Right renal cortex interstitium (tissue), 3 donors: ENCODE results near the gene STK40. TPM values are rescaled to one million over a fixed set of nuclear protein-coding genes. Genes with fewer than 3 reads are reported as not detected.

ENCODE experiments used
- DNase-seq, 3 donors: peaks; one replicate each; pipeline ENCODE4 v3.0.0-alpha.2; 2013; ENCODE audit warnings: low read depth in 3 of 3, low spot score in 2 of 3
- polyA plus RNA-seq, 3 donors: library from polyadenylated mRNA; unstranded; fragments of 120-200 nt; gene quantifications; one replicate each; pipeline ENCODE4 v1.2.1, GENCODE V29; 2013; ENCODE audit not compliant: insufficient read length in 3 of 3

The STK40 gene
- polyA plus RNA-seq, 3 donors, result 38.5 to 46.5 (median 43.6) TPM

DNA sequence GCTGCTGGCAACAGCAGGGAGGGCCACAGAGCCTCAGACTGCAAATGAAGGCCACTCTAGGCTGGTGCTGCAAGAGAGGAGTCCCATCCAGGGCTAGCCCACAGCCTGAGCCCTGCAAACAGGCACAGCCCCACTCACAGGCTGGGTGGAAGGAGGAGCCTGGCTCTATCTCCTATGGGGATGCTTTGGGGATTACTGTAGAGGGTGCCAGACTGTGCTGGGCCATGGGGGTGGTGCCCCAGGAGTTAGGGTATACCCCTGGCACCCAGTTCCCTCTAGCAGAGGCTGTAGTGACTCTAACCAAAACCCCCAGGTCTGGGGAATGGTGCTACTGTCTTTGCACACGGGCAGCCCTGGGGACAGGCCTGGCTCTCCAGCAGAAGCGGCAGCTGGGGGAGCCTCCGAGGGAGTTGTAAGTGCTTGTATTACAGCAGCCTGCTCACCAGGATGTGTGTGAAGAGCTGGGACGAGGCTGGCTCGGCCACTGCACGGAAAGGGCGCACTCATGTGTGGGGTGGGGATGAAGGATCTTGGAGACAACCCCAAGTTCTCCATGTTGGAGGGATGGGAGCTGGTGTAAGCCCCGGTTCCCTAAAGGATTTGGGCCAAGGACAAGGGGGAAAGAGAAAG, 38.9 kb downstream of the STK40 start:
- DNase-seq, result no peak

DNA sequence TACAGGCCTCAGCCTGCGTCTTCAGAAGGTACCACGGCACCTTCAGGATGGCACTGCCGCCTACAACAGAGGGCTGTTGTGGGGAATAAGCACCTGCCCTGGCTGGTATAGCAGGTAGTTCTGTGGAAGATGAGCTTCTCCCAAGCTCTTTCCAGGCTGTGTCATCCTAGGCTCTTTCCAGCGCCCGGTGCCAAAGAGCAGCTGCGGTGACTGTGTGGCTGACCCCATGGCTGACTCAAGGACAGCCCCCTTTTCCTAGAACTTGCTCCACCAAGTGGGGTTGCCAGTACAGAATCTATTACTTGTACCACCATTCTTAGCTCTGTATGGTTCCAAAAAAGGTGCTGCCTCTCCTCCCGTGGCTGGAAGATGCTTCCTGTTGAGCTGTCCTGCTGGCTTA, 40.4 kb downstream of the STK40 start:
- DNase-seq, result no peak

DNA sequence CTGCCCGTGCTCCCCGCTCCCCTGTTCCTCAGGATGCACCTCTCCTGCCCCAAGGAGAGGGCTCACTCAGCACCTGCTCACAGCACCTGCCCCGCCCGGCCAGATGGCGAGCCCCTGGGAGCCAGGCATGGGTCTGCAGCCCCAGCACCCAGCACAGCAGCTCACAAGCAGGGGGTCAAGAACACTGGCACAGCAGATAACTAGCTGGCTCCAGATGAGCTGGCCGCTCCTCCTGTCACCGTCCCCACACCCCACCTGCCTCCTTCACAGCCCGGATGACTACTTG, 41.4 kb downstream of the STK40 start:
- no peak for DNase-seq

DNA sequence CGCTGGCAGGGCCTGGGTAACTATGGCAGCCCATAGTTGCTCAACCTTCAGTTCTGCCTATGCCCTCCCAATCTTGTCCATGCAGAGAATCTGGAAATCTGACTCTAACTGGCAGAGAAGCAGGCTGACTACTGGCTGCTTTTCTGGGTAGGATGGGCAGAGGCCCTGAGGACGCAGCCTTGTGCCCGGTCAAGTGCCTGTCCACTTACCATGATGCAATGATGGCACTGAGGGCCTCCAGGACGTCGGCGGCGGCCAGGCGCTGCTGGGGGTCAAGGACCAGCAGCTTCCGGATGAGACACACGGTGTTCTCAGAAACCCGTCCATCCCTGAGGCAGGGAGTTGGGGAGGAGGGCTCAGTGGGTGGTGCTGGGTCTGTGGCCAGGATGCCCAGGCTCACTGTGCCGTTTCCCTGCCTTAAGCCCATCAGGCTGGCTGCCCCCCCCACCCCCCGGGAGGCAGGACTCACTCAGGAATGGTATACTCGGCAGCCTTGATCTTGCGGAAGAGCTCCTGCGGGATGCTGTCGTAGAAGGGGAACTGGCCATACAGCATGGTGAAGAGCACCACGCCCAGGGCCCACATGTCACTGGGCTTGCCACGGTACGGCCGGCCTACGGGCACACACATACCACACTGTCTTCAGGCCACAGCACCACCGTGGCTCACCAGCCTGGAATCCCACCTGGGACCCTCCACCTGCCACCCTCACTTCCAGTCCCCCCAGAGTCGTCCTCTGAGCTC, 41.9 kb downstream of the STK40 start:
- no peak for DNase-seq

DNA sequence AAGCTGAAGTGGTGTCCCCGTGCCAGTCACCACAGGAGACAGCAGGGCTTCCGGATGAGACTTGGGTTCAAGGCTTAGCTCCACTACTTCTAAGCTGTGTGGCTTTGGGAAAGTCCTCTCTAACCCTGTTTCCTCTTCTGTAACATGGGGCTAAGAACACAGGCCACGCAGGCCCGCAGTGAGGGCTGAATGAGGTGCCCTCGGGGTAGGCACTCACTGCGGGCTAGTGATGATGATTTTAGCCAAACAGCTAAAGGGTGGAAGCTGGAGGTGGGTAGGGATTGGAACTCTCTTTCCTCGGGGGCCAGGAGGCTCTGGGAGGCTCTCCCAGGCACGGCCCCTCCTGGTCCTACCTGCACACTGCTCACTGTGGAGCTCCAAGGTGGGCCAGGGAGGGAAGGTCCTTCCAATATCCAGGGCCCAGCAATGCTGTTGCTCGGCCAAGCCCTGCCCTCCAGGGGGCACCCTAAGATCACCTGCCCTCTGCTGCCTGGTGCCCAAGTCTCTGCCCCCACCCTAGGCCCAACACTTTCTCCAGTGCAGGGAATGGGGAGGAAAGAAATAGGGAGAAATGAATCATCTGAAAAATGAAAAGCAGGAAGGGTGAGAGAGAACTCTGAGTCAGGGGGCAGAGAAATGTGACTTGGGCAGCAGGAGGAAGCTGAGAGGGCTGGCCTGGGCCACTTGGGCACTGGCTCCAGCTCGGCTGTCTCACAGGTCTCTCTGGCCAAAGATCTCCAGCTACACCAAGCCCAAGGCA, 43.1 kb downstream of the STK40 start:
- no peak for DNase-seq

DNA sequence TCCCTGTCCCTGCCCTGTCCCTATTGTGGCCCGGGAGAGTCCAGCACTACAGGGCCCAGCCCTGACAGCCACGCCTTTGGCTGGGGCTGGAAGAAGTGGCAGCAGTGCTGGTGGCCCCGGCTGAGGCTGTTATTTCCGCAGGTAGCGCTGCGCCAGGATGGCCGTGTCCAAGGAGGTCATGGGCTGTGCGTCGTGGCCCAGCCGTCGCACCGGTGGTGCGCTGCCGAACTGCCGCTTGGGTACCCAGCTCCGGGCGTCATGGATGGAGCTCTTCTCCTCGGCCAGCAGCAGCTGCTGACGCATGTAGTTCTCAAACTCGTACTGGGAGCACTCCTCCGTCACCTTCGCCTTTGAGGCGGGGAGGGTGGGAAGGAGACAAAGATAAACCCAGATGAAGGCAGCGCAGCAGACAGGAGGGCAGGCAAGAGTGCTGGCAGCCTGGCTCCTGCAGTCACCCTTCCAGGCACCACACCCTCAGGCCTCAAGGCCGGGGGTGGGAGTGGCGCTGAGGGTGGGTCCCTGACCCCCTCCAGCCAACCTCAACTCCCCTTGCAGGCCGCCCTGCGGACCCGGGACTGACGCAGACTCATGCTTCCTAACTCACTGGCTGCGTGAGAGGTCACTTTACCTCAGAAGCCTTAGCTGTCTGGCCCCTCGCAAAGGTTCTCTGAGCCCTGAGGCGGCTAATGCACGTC, 44.0 kb downstream of the STK40 start:
- no peak for DNase-seq

DNA sequence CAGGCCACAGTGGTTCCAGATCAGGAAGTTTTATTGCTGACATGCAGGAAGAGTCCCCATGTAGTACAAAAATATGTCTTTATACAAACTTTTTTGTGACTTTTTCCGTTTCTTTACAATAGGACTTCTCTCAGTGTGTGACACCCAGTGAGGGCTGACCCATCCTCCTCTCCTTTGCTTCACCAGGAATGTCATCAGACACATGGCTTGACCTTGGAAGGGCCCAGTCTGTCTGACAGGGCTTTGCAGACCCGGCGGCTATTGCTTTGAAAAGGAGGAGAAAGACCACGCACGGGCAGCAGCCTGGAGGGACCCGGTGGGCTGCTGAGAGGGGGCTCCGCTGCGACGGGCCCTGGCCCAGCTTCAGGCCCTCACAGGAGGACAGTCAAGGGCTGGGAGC, 46.1 kb downstream of the STK40 start:
- no peak for DNase-seq

DNA sequence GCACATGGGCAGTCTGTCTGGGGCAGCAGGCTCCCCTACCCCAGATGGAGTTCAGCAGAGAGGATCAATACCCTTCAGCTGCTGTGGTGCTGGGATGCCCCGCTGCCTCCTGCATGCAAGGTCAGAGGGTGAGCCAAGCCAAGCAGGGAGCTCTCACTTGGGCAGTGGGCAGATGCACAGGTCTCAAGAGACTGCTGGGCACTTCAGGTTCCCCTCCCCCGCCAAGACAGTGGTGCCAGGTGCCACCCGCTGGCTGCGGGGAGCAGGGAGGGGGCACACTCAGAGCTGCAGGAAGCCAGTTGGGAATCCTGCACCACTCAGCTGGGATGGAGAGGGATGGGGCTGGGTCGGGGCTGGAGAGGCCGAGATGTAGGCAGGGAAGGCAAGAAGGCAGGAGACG, 46.5 kb downstream of the STK40 start:
- DNase-seq, result no peak

DNA sequence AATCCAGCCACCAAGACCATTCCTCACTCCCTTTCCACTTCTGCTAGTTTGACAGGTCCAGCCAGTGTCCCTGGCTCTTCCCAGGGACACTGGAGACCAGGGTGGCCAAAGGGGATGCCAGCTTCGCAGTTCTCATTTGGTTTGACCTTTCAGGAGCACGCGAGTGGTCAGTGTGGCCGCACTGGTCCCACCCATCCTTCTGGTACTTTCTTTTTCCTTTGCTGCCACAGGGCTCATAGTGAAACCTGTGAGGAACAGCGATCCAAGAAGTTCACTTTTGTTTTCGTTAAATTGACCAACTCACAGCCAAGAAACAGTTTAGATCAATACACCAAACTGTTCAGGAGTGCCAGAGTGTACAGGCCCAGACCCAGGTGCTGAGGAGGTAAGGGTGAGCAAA, 47.9 kb downstream of the STK40 start:
- DNase-seq, result no peak

DNA sequence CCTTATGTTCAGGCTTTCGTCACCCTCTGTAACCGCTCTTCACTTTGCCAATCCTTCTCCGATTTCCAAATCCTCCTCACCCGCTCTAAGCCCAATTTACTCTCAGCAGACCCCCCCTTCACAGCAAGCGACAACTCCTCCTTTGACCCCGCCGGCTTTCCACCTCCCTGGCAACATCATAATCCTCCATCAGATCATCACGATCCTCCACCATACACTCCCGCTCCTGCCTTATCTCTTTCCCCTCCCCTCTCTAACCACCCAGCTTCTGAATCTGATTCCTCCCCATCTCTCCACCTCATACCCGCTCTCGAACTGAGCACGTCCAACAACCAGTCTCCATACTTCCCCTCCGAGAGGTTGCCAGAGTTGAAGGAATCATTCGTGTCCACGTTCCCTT, 54.8 kb downstream of the STK40 start:
- no peak for DNase-seq

DNA sequence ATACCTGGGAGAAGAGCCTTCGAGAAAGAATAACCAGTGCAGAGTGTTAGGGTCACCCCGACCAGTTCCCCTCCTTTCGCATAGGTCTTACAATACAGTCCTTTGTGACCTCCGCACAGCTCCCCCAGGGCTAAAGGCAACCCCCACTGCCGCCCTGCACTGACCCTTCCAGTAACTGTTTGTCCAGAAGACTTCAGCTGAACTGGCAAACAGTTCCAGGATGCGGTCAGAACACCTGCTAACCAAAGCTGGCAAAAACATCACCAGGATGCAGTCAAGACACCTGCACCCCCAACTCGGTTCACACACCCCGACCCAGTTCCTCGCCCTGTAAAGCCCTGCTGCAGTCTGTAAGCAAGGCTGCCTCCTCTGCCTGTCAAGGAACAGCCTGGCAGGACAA, 55.9 kb downstream of the STK40 start:
- DNase-seq, result no peak

DNA sequence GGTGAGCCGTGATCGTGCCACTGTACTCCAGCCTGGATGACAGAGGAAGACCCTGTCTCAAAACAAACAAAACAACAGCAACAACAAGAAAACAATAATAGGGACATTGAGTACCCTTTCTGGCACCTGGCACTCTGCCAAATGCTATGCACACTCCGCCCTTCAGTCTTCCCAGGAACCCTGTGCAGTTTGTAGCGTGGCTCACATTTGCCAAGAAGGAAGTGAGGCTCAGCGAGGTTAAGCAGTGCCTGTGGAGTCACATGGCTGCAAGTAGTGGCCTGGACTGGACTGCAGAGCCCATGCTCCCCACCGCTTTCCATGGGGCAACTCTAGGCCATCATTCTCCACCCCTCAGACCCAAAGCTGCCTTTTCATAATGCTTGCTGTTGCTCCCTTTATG, 57.0 kb downstream of the STK40 start:
- no peak for DNase-seq

DNA sequence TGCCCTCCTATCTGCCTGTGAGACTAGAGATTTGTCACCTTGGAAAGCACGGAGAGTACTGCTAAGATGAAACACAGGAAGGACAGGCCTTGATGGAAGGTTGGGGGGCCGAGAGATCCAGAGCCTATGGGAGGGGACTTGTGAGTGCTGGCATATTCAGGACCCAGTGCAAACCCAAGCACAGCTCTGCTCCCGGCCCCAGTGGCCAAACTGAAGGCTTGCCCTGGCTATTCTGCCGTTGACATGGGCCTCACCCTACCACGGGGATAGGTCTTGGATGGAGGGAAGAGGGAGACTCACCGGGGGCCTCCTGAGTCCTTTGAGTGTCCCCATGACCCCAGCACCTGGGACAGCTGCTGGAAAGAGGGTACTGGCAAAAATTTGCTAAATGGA, 57.6 kb downstream of the STK40 start:
- no peak for DNase-seq

DNA sequence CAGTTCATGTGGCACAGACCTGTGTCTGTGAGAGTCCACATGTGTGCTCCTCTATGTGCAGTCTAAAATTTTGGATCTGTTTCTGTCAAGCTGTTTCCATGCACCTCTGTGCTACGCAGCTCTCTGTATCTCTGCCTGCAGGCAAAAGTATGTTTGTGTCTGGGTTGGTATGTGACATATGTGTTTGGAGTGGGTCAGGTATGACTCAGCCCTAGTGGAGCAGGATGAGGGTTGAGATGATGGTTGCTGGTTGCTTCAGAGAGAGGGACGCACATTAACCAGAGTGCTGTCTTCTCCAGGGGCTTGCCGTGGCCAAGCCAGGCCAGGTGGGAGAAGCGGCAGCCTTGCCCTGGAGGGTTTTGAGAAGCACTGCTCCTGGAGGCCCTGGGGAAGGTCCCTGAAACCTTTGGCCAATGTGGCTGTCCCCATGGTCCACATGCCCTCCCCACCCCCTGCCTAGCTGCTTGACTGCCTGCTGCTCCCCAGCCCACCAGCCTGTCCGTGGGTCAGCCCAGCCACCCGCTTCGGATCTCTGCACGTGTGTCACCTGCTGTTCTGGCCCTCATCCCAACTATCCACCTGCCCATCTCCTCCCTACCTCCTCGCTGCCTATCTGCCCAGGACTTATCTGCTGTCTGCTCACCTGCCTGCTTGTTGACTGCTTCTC, 58.2 kb downstream of the STK40 start:
- no peak for DNase-seq

DNA sequence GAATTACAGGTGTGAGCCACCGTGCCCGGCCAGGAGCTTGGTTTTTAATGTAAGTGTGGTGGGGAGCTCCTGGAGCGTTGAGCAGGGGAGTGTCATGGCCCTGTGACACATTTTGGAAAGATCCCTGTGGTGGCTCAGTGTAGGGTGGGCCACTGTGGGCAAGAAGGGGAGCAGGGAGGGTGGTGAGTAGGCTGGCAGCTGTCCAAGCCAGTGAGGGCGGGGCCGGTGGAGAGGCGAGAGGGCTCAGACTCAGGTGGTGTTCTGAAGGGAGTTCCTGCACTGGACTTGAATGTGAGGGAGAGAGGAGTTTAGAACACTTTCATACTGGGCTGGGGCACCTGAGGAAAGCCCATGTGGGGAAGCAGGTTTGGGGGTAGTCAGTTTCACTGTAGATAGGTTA, 59.2 kb downstream of the STK40 start:
- no peak for DNase-seq

DNA sequence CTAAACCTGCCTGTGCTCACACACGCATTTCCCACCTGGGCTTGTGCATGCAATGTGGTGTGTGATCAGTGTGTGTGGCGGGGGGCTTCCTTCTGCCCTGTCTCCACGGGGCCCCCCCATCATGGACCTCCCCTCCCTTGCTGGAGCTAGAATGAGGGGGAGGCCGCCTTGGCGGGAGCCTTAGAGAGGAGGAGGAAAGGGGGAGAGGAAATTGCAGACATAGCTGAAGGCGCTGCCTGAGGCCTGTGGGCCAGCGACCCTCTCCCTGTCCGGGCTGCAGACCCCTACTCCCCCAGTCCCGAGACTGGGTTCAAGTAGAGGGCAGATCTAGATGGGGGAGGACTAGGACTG, 61.4 kb downstream of the STK40 start:
- DNase-seq, result no peak

DNA sequence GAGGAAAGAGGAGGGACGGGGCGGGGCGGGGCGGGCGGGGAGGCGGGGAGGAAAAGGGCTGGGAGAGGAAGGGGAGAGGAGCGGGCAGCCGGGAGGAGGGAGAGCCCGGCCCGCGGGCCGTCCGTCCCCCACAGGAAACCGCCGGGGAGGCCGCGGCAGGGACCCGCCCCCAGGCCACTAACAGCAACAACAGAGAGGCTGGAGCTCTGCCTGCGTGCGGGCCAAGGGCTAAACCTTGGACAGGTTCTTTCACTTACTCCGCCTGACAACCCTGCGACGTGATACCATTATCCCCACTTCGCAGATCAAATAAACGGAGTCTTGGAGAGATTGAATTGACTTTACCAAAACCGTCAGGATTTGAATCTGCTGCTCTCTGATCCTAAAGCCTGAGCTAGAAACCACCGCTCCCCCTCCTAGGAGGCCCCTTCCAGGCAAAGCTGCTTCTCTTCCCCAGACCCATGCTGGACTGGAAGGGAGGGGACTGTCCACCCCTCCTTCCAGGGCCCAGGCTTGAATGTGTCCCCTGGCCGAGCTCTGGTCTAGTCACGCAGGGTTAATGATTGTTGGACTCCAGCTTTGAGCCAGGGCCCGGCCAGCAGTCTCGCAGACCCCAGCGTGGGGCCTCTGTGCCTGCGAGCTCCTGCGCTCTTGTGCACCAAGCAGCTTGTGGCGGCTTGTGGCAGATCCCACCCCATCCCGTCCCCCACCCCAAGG, 61.9 kb downstream of the STK40 start, which contains the start of gene EVA1B:
Gene EVA1B, minus strand, starts transcription at position 10 of the 717 bp plus-strand sequence. CDS start 608 bp downstream, outside the sequence.
- peak; percentile 80 to 85 (median 81) for DNase-seq

DNA sequence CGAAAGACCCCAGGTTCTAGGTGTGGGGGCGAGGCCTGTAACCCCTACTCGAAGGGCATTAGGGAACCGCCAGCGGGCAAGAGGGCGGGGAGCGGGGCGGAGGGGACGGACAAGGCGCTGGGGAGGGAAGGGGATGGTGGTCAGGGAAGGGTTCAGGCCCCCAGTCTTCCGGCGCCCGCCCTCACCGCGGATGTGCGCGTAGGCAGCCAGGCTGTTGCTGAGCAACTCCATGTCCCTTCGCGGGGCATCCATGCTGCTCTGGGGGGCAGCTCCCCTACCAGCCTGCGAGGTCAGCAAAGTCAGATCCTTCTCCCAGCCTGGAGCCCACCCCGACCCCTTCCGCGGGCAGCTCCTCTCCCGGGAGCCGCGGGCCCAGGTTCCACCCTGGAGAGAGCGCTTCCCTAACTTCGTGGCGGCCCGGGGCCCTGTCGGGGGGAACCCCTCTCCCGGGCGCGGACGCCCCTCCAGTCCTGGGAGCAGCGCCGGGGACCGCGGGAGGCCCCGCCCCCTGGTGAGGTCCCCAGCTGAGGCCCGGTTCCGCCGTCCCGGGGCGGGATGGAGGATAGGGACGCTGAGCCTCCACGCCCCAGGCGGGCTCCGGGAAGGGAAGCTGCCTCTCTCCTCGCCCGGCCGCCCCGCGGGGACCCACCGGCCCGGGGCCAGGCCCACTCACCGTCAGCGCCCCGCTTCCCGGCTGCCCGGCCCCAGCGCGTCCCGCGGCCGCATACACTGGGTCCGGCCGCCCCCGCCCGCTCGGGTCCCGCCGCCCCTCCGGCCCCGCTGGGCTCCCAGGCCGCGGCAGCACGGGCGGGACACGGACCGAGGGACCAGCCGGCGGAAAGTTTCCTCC, 62.7 kb downstream of the STK40 start:
- no peak for DNase-seq

DNA sequence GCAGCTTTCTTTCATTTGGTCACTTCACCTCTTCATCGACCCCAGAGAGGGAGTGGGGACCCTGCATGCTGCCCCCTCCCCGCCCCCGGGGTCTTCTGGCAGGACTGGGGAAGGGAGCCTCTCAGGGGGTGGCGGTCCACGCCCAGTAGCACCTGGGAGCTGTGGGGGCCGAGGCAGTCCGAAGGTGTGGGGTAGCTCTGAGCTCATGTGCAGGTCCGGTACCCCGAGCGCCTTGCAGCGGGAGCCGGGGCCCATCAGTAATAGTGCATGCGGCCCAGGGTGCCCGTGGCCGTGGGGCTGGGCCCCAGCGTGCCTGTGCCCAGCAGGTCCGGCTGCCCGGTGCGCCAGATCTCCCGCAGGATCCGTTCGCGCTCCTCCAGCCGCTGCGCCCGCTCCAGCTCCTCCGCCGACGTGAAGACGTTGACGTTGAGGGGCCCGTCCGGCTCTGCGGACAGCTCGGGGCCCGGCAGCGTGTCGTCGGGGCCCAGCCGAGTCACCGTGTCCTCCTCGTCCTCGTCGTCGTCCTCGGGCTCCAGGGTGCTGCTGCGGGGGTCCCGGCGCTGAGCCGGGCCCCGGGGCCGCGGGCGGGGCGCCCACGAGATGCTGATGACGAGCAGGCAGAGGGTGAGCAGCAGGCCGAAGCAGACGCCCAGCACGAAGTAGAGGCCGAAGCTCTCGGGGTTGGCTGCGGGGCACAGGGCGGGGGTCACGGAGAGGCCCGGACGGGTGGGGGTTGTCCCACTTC, 63.5 kb downstream of the STK40 start:
- DNase-seq, result no peak
